ENCODE results near the gene TBX10.

- no peak for TF ChIP-seq CTCF (IDR thresholded peaks at IDR 0.05)
- no peak for TF ChIP-seq POLR2AphosphoS5 (IDR thresholded peaks at IDR 0.05)
- TF ChIP-seq POLR2A (IDR thresholded peaks at IDR 0.05) = no peak
- no peak for TF ChIP-seq EP300 (IDR thresholded peaks at IDR 0.05)
These were observed 41.3 kb upstream of the TBX10 start for GRCh38 chr11:67680696-67681470.
